HepG2 (cell line): ENCODE data around the gene SPTBN4. TPM values are rescaled to one million over a fixed set of nuclear protein-coding genes. Genes with fewer than 3 reads are reported as not detected.

Experiments used
- ATAC-seq: fragments of 200-7000 bp; cut with Tn5 transposase; 3 replicates; pipeline ENCODE4 v1.9.1; 2020; ENCODE audit warnings: mild to moderate bottlenecking, moderate library complexity
- BruUV-seq: library from RNA; stranded (reverse); fragments of 400-500 nt; replicated peaks from 2 replicates; lab custom pipeline; 2021; lab: Mats Ljungman, UMichigan
- CTCF ChIA-PET: fragments of 300-600 bp; formaldehyde crosslinking; extraction: SDS; loops from one replicate; lab custom pipeline; 2021; ENCODE audit warnings: low total read pairs, inconsistent platforms, low intra/inter-chr PET ratio; lab: Yijun Ruan, JAX
- POLR2A ChIA-PET: fragments of 350-600 bp; sonication (Branson Sonifier 250); formaldehyde crosslinking; loops from one replicate; lab custom pipeline; 2020; ENCODE audit warnings: antibody characterized with exemption, inconsistent platforms; lab: Yijun Ruan, JAX
- DNase-seq: peaks from one replicate; pipeline ENCODE4 v3.0.0-alpha.2; 2015; ENCODE audit warnings: low spot score
- FAIRE-seq: peaks from 3 replicates; lab custom pipeline; 2011; peaks lifted over from hg19 to GRCh38; lab: Jason Lieb, UNC
- H2AFZ ChIP-seq: one replicate; pipeline ENCODE4 v1.6.1; 2011; ENCODE audit warnings: low read length, inconsistent platforms
- H3K27ac ChIP-seq: fragments of 300-600 bp; 3 replicates; pipeline ENCODE4 v1.8.0; 2011; ENCODE audit warnings: mixed run types, mild to moderate bottlenecking, mixed read lengths, low read length, inconsistent platforms; ENCODE audit not compliant: insufficient read depth; ENCODE audit errors: extremely low read length
- H3K27me3 ChIP-seq, 2 experiments: fragments of 200-600 bp in 1 of 2; 2 replicates in 1 of 2; 3 replicates in 1 of 2; pipeline versions ENCODE4 v1.6.0 to v1.8.0; 2011; ENCODE audit warnings: low read length in 2 of 2, mild to moderate bottlenecking in 2 of 2, moderate library complexity in 2 of 2, inconsistent platforms in 1 of 2; ENCODE audit not compliant: insufficient read depth in 2 of 2, control insufficient read depth in 1 of 2
- H3K36me3 ChIP-seq, 2 experiments: fragments of 200-600 bp in 1 of 2; replicated peaks in 1 of 2; 2 replicates in 1 of 2; 3 replicates in 1 of 2; pipeline versions ENCODE4 v1.5.1 to v1.8.0; 2011; ENCODE audit warnings: low read length in 2 of 2, inconsistent platforms in 1 of 2; ENCODE audit not compliant: insufficient read depth in 2 of 2, control insufficient read depth in 1 of 2
- H3K4me1 ChIP-seq: 2 replicates; pipeline ENCODE4 v1.5.1; 2012; ENCODE audit warnings: low read length, inconsistent platforms; ENCODE audit not compliant: insufficient read depth
- H3K4me2 ChIP-seq: 2 replicates; pipeline ENCODE4 v1.6.0; 2011; ENCODE audit warnings: low read depth, low read length, inconsistent platforms
- H3K4me3 ChIP-seq, 3 experiments: fragments of 200-600 bp in 1 of 3; sonication (generic), shearing (Covaris generic) in 1 of 3; replicated peaks in 1 of 3; 2 replicates each; pipeline ENCODE4 v1.5.1; 2011 to 2016; ENCODE audit warnings: low read length in 3 of 3, inconsistent platforms in 2 of 3, low read depth in 2 of 3, mild to moderate bottlenecking in 2 of 3, control low read depth in 1 of 3, mixed read lengths in 1 of 3; ENCODE audit not compliant: insufficient read depth in 1 of 3
- H3K79me2 ChIP-seq: one replicate; pipeline ENCODE4 v1.6.1; 2011; ENCODE audit warnings: low read length, inconsistent platforms; ENCODE audit not compliant: insufficient read depth
- H3K9ac ChIP-seq: 2 replicates; pipeline ENCODE4 v1.6.0; 2011; ENCODE audit warnings: mild to moderate bottlenecking, low read depth, low read length, inconsistent platforms; ENCODE audit not compliant: insufficient read depth
- H3K9me3 ChIP-seq: 2 replicates; pipeline ENCODE4 v1.5.1; 2012; ENCODE audit warnings: mild to moderate bottlenecking, low read length
- H4K20me1 ChIP-seq: 2 replicates; pipeline ENCODE4 v1.6.0; 2011; ENCODE audit warnings: inconsistent platforms, mild to moderate bottlenecking, low read length, moderate library complexity; ENCODE audit not compliant: insufficient read depth
- ARHGAP35 ChIP-seq: sonication (generic); formaldehyde crosslinking; IDR thresholded peaks from 2 replicates; pipeline ENCODE4 v1.9.0; 2022; ENCODE audit warnings: mild to moderate bottlenecking, inconsistent platforms, moderate library complexity, missing genetic modification reagents, borderline replicate concordance
- ATF7-NPFF ChIP-seq: sonication (generic); formaldehyde crosslinking; IDR thresholded peaks from 2 replicates; pipeline ENCODE4 v1.8.1; 2023; ENCODE audit warnings: mild to moderate bottlenecking, low read depth, missing genetic modification reagents, moderate library complexity
- ELF3 ChIP-seq: IDR thresholded peaks from 2 replicates; pipeline ENCODE4 v1.6.1; 2016; ENCODE audit warnings: missing genetic modification reagents, missing compliant biosample characterization
- EZH2 ChIP-seq: conservative IDR thresholded peaks from 2 replicates; pipeline ENCODE4 v1.6.1; 2012; ENCODE audit warnings: mild to moderate bottlenecking, low read depth, low read length, moderate library complexity
- PHB2 ChIP-seq: fragments of 450-650 bp; IDR thresholded peaks from 2 replicates; pipeline ENCODE4 v1.6.1; 2018; ENCODE audit not compliant: partially characterized antibody
- TEAD3 ChIP-seq: optimal IDR thresholded peaks from 2 replicates; pipeline ENCODE3; 2016; ENCODE audit warnings: borderline replicate concordance
- ZNF234 ChIP-seq: sonication (generic); formaldehyde crosslinking; conservative IDR thresholded peaks from 2 replicates; pipeline ENCODE4 v1.5.1; 2020; ENCODE audit warnings: mild to moderate bottlenecking, missing genetic modification reagents
- ZNF574 ChIP-seq: sonication (generic); formaldehyde crosslinking; IDR thresholded peaks from 2 replicates; pipeline ENCODE4 v1.4.0; 2020; ENCODE audit warnings: missing genetic modification reagents
- ZNF629 ChIP-seq: sonication (generic); formaldehyde crosslinking; conservative IDR thresholded peaks from 2 replicates; pipeline ENCODE4 v1.5.0; 2020; ENCODE audit warnings: missing genetic modification reagents
- ZNF652 ChIP-seq: IDR thresholded peaks from 2 replicates; pipeline ENCODE4 v1.6.1; 2016; ENCODE audit warnings: low read depth, borderline replicate concordance
- WGBS: methylation state at CpG from one replicate; pipeline ENCODE4 v1.1.6; 2017; ENCODE audit warnings: low lambda C conversion rate; 5-methylcytosine and 5-hydroxymethylcytosine counted together
- in situ Hi-C: cut with HindIII; loops from 2 replicates; pipeline ENCODE4 v1.10.0; 2017; ENCODE audit warnings: low pct_unique_long_range_greater_than_20kb; ENCODE audit not compliant: extremely low pct_ligation_motif_present
- intact Hi-C: fragments of 100-400 bp; cut with micrococcal nuclease; formaldehyde crosslinking; loops from one replicate; pipeline ENCODE4 v1.10.0; 2022; ENCODE audit not compliant: unreplicated experiment
- polyA plus RNA-seq, 8 experiments: library from polyadenylated mRNA; depleted of rRNA in 3 of 8; stranded (reverse) in 7 of 8; unstranded in 1 of 8; fragments of >200 nt; fragmentation: Illumina TruSeq in 4 of 8; extraction: Trizol in 4 of 8; gene quantifications; 2 replicates each; pipeline versions ENCODE4 v1.2.1 to v1.2.3, GENCODE V29; 2011 to 2016; ENCODE audit warnings: low read depth in 4 of 8, missing spikeins in 1 of 8, mixed read lengths in 1 of 8; ENCODE audit not compliant: insufficient read depth in 1 of 8
- total RNA-seq, 5 experiments: library from RNA; depleted of rRNA; stranded (reverse); fragments of >200 nt; fragmentation: Illumina TruSeq; extraction: Trizol; gene quantifications; 2 replicates each; pipeline ENCODE4 v1.2.3, GENCODE V29; 2016; ENCODE audit warnings: low read depth in 1 of 5

The SPTBN4 gene
- total and polyA plus RNA-seq, 2 of the 13 experiments (the other 11 are each of a cell fraction or from before 2014, with no cell fraction given): 0.11 TPM

GRCh38 chr19:40598121-40598917 lies 131.5 kb downstream of the SPTBN4 start (continued):
- peak; percentile 18; the same call in 1 of the 2 replicates for TF ChIP-seq ZNF574
- peak; percentile 23 for TF ChIP-seq TEAD3
- peak; percentile 20; the same call in 1 of the 2 replicates for TF ChIP-seq ELF3 (CRISPR knock-in tag)
- TF ChIP-seq ARHGAP35 (CRISPR knock-in tag): no peak

GRCh38 chr19:40598918-40599307 lies 132.1 kb downstream of the SPTBN4 start:
- Histone ChIP-seq H3K4me3 (no peak overlapping the region), H3K9me3 (no peaks in the 10 kb centered on the region), H3K36me3 (no peaks in the 10 kb centered on the region), H3K4me2 (no peak overlapping the region), H3K4me1 (peaks cover 45% of the 10 kb centered on the region), H3K9ac (no peak overlapping the region), H4K20me1 (peaks cover 5% of the 10 kb centered on the region), H2AFZ (no peak overlapping the region), H3K79me2 (no peaks in the 10 kb centered on the region), H3K27ac (no peak overlapping the region), H3K27me3 (peaks cover 6 to 48% of the 10 kb centered on the region in 2 experiments; a peak in 3 of 5 replicates)
- in situ Hi-C loops: no loop called here
- intact Hi-C loops: loop anchor here (2.0 to 5.0 kb wide), 3 partner anchors 50 to 72 kb away; no protein-coding TSS in a partner anchor
- BruUV-seq: no TSS peak
- ATAC-seq: no peak
- TF ChIP-seq ZNF629 (CRISPR knock-in tag) (peak; percentile 74), ATF7-NPFF (CRISPR knock-in tag) (no peak), ZNF234 (CRISPR knock-in tag) (no peak), ZNF652 (CRISPR knock-in tag) (no peak), PHB2 (no peak), EZH2 (0 out of 2 replicates have a peak, but pooled peaks have one; percentile 30)
- no peak for FAIRE-seq
- WGBS: 17% methylated on average over 15 of the region's 15 CpGs
- POLR2A ChIA-PET: no interaction called here
- CTCF ChIA-PET: interaction anchor here (1.1 to 2.2 kb wide), 4 partner anchors 13 to 58 kb away, joined by 3 to 18 read pairs (median 10); no protein-coding TSS in a partner anchor
- DNase-seq: no peak
